GM12873 (cell line): ENCODE data around the gene CCDC178.

Source experiments
- CTCF ChIP-seq: IDR thresholded peaks from 2 replicates; pipeline ENCODE4 v1.5.1; 2012; ENCODE audit warnings: low read depth, mild to moderate bottlenecking, moderate library complexity, low read length, control low read depth; ENCODE audit not compliant: insufficient read depth; ENCODE audit errors: missing control alignments

Gene CCDC178

GRCh38 chr18:33090461-33090860 lies 350.1 kb downstream of the CCDC178 start:
- no peak for TF ChIP-seq CTCF

- no peak for TF ChIP-seq CTCF
These were observed 363.9 kb downstream of the CCDC178 start for GRCh38 chr18:33076601-33077000.

- no peak for TF ChIP-seq CTCF
These were observed 366.4 kb downstream of the CCDC178 start for GRCh38 chr18:33074125-33074524.

GRCh38 chr18:33062834-33063364 lies 377.6 kb downstream of the CCDC178 start:
- no peak for TF ChIP-seq CTCF

GRCh38 chr18:33052886-33053285 lies 387.6 kb downstream of the CCDC178 start:
- TF ChIP-seq CTCF: no peak

- TF ChIP-seq CTCF: no peak
These were observed 389.1 kb downstream of the CCDC178 start for GRCh38 chr18:33051407-33051806.

- TF ChIP-seq CTCF: no peak
These were observed 400.3 kb downstream of the CCDC178 start for GRCh38 chr18:33040213-33040612.
